GM18520 (cell line): Measurements from ENCODE around the gene NT5C2.
"Not testable (repeated sequence)": the region's sequence is repeated elsewhere in the genome, so short reads cannot be mapped to it uniquely, and the experiment has no call there.

ENCODE experiments used
- ATAC-seq: cut with Tn5 transposase; IDR thresholded peaks from one replicate; pipeline ENCODE4 v1.9.1; 2021; ENCODE audit not compliant: unreplicated experiment

The NT5C2 gene

GRCh38 chr10:103095005-103095404 is 98.1 kb downstream of the NT5C2 start:
- ATAC-seq: no peak

GRCh38 chr10:103090911-103091310 is 102.2 kb downstream of the NT5C2 start:
- no peak for ATAC-seq

- no peak for ATAC-seq
Measured at GRCh38 chr10:103089493-103089892, 103.6 kb downstream of the NT5C2 start.

GRCh38 chr10:103086799-103087198 is 106.3 kb downstream of the NT5C2 start:
- ATAC-seq: no peak

- no peak for ATAC-seq
Measured at GRCh38 chr10:103086261-103086660, 106.8 kb downstream of the NT5C2 start.

- no peak for ATAC-seq
Measured at GRCh38 chr10:103083977-103084320, 109.1 kb downstream of the NT5C2 start.

GRCh38 chr10:103083266-103083976 is 109.7 kb downstream of the NT5C2 start:
- ATAC-seq: no peak

GRCh38 chr10:103082683-103083082 is 110.4 kb downstream of the NT5C2 start:
- no peak for ATAC-seq

- ATAC-seq: no peak
Measured at GRCh38 chr10:103080891-103081581, 112.0 kb downstream of the NT5C2 start.

- ATAC-seq: no peak
Measured at GRCh38 chr10:103079946-103080345, 113.1 kb downstream of the NT5C2 start.

- ATAC-seq: no peak
Measured at GRCh38 chr10:103079100-103079499, 114.0 kb downstream of the NT5C2 start.

GRCh38 chr10:103078676-103079075 is 114.4 kb downstream of the NT5C2 start:
- ATAC-seq: no peak

GRCh38 chr10:103078309-103078615 is 114.8 kb downstream of the NT5C2 start:
- no peak for ATAC-seq

- no peak for ATAC-seq
Measured at GRCh38 chr10:103077491-103078308, 115.4 kb downstream of the NT5C2 start.

- ATAC-seq: no peak
Measured at GRCh38 chr10:103077020-103077419, 116.1 kb downstream of the NT5C2 start.

GRCh38 chr10:103072891-103073290 is 120.2 kb downstream of the NT5C2 start:
- ATAC-seq: no peak

GRCh38 chr10:103072276-103072675 is 120.8 kb downstream of the NT5C2 start:
- no peak for ATAC-seq

GRCh38 chr10:103069453-103070331 is 123.4 kb downstream of the NT5C2 start:
- no peak for ATAC-seq

- ATAC-seq: no peak
Measured at GRCh38 chr10:103067956-103068355, 125.1 kb downstream of the NT5C2 start.

GRCh38 chr10:103067484-103067883 is 125.6 kb downstream of the NT5C2 start:
- no peak for ATAC-seq

GRCh38 chr10:103067099-103067477 is 126.0 kb downstream of the NT5C2 start:
- not testable (repeated sequence) for ATAC-seq
